Mucosa of stomach (tissue), 1 donor: ENCODE data around the gene IDH3G.

Experiments used
- H3K27me3 ChIP-seq: one replicate; pipeline ENCODE4 v1.7.0; 2013; ENCODE audit warnings: mild to moderate bottlenecking, low read length; ENCODE audit not compliant: control insufficient read depth, insufficient read depth
- H3K36me3 ChIP-seq: one replicate; pipeline ENCODE4 v1.7.0; 2013; ENCODE audit warnings: low read length; ENCODE audit not compliant: control insufficient read depth, insufficient read depth
- H3K4me1 ChIP-seq: one replicate; pipeline ENCODE4 v1.7.0; 2013; ENCODE audit warnings: mild to moderate bottlenecking, low read length; ENCODE audit not compliant: control insufficient read depth, insufficient read depth
- H3K4me3 ChIP-seq: one replicate; pipeline ENCODE4 v1.7.0; 2013; ENCODE audit warnings: low read length
- H3K9ac ChIP-seq: one replicate; pipeline ENCODE4 v1.7.0; 2013; ENCODE audit warnings: mild to moderate bottlenecking, low read length, moderate library complexity
- H3K9me3 ChIP-seq: one replicate; pipeline ENCODE4 v1.7.0; 2013; ENCODE audit warnings: mild to moderate bottlenecking, low read length, moderate library complexity; ENCODE audit not compliant: control insufficient read depth
- donor health status: Pancreatic carcinoma.

Gene IDH3G

DNA sequence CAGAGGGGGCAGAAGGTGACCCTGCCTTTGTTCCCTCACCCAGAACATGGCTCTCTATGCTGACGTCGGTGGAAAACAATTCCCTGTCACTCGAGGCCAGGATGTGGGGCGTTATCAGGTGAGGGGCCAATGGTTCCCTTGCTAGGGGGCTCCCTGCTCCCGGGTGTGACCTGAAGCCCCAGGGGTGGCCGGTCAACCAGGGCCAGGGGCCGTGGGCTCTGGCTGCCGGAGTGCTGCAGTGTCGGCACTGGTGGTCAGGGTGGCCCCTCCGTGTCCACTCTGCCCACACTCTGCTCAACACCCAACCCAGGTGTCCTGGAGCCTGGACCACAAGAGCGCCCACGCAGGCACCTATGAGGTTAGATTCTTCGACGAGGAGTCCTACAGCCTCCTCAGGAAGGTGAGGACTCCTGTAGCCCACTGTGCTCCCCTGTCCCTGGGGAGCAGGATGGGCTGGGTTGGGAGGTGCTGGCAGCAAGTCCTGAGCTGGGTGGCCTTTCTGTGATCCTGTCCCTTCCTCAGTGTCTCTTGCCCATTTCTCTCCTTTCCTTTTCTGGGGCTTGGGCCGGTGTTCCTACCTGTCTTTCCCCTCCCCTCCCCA lies 3.3 kb upstream of the IDH3G start:
- H3K36me3 ChIP-seq, result no peaks in the 10 kb centered on the region
- H3K9ac ChIP-seq, result no peak overlapping the region
- H3K27me3 ChIP-seq, result no peaks in the 10 kb centered on the region
- no peaks in the 10 kb centered on the region for H3K9me3 ChIP-seq
- peaks cover 19% of the 10 kb centered on the region for H3K4me1 ChIP-seq
- H3K4me3 ChIP-seq, result no peak overlapping the region

DNA sequence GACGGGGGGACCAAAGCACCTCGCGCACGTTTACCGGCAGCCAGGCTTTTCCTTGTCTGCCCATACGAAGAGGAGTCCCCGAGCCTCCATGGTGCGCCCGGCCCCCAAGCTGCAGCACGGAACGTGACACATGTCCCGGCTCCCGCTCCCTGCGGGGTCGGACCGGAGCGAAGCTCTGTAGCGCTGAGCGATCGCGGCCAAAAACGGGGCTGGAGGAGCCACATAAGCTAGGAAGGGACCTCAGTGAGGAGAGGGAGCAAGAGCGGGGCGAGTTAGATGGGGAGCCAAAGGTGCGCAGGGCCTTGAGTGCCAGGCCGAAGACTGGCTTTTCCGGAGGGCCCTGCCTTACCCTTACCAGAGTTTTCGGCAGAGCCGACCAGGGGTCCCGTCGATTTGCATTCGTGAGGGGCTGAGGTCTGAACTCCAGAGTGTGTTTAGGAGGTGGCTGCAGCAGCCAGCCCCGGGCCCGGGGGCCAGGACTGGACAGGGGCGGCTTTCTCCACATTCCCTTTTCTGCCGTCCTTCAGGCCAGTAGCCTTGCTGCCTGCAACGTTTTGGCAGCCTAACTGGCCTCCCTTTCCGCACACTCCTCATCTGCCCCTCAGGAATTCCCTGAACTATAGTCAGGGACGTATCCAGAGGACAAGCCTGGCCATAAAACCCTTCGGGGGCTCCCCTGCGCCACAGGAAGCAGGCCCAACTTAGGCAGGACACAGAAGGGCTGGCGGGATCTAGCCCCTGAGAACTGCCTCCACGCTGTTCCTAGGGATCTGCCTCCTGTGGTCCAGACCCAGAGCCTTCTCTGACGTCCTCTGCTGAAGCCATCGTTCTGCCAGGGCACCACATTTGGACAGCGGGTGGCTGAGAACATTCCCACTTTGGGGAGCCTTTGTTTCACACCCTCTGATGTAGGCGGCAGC lies 982 bp upstream of the IDH3G start:
- Histone ChIP-seq H3K4me3 (peak overlapping the region; percentile 50), H3K4me1 (peaks cover 21% of the 10 kb centered on the region), H3K36me3 (no peaks in the 10 kb centered on the region), H3K9me3 (no peaks in the 10 kb centered on the region), H3K27me3 (no peaks in the 10 kb centered on the region), H3K9ac (peak overlapping the region; percentile 76)

- Histone ChIP-seq H3K4me3 (peak overlapping the region; percentile 46), H3K4me1 (peaks cover 21% of the 10 kb centered on the region), H3K9ac (peak overlapping the region; percentile 74), H3K36me3 (no peaks in the 10 kb centered on the region), H3K9me3 (no peaks in the 10 kb centered on the region), H3K27me3 (no peaks in the 10 kb centered on the region)
Measured at GRCh38 chrX:153793291-153793690, 884 bp downstream of the IDH3G start.

DNA sequence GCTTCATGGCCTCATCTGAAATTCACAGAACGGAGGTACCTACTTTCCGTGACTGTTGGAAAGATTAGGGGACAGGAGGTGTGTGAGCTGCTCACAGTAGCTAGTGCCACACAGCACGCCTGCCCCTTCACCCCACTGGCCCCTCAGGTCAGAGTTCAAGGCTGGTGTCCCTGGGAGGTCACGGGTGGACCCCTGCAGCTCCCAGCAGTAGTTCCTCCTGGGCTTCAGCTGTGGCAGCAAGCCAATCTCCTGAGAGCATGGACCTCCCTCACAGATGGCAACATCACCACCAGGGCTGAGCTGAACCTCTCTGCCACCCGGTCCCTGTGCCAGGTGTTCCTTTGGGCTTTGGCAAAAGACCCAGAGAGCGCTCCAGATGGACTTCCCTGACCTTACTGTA lies 1.8 kb downstream of the IDH3G start:
- Histone ChIP-seq H3K9me3 (no peaks in the 10 kb centered on the region), H3K4me3 (no peak overlapping the region), H3K4me1 (peaks cover 21% of the 10 kb centered on the region)

DNA sequence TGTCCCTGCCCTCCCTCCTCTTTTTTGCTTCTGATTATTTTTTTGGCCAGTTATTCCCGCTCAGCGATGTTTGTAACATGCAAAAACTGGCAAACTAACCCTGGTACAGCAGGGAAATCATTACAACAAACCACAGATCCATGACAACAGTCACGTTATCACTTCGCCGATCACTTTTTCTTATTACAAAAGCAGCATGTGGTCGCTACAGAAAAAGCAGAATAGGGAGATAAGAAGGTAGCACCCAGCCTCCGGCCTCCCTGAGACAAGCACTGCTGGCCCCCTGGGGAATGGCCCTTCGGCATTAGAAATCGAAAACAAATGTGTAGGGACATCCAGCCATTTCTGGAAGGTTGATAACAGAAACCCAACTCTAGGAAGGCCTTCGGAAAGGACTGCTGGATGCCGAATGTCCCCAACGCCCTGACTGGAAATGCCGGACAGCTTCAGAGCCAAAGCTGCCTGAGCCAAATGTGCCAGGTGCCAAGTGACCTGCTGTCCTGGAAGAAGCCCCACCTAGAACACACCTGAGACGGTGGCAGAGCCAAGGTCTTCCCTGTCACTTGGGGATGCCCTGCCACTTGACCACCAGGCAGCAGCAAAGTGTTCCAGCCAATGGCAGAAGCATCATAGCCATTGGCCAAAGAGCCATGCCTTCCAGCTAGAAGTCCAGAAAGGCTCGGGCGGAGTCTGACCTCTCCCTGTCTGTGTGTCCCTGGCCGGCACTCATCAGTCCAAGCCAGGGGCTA lies 2.9 kb downstream of the IDH3G start:
- Histone ChIP-seq H3K9me3 (no peaks in the 10 kb centered on the region), H3K9ac (no peak overlapping the region), H3K4me3 (no peak overlapping the region), H3K36me3 (no peaks in the 10 kb centered on the region), H3K27me3 (no peaks in the 10 kb centered on the region), H3K4me1 (peaks cover 19% of the 10 kb centered on the region)

More for the DNA sequence above, 1.8 kb downstream of the IDH3G start:
- Histone ChIP-seq H3K27me3 (no peaks in the 10 kb centered on the region), H3K36me3 (no peaks in the 10 kb centered on the region), H3K9ac (no peak overlapping the region)

DNA sequence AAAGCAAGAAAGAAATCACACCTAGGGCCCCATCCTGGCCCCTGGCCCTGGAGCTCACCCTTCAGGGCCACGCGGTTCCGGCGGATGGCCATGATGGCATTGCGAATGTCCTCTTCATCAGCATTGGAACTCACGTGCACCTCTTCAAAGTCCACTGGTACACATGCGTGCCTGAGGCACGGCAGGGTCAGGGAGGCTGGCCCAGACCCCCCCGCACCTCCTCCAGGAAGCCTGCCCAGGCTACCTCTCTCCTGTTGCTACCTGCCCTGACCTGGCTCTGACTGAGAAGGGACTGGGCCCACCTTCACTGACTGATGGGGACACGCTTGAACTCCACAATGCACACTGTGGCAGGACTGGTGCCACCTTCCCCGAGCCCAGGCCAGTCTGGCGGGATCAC lies 4.5 kb downstream of the IDH3G start:
- Histone ChIP-seq H3K4me1 (peaks cover 10% of the 10 kb centered on the region), H3K36me3 (no peaks in the 10 kb centered on the region), H3K9ac (no peak overlapping the region), H3K9me3 (no peaks in the 10 kb centered on the region), H3K27me3 (no peaks in the 10 kb centered on the region), H3K4me3 (no peak overlapping the region)

GRCh38 chrX:153786669-153787068 lies 7.5 kb downstream of the IDH3G start:
- Histone ChIP-seq H3K4me1 (peaks cover 3% of the 10 kb centered on the region), H3K9ac (no peak overlapping the region), H3K4me3 (no peak overlapping the region), H3K9me3 (no peaks in the 10 kb centered on the region), H3K36me3 (no peaks in the 10 kb centered on the region), H3K27me3 (no peaks in the 10 kb centered on the region)

DNA sequence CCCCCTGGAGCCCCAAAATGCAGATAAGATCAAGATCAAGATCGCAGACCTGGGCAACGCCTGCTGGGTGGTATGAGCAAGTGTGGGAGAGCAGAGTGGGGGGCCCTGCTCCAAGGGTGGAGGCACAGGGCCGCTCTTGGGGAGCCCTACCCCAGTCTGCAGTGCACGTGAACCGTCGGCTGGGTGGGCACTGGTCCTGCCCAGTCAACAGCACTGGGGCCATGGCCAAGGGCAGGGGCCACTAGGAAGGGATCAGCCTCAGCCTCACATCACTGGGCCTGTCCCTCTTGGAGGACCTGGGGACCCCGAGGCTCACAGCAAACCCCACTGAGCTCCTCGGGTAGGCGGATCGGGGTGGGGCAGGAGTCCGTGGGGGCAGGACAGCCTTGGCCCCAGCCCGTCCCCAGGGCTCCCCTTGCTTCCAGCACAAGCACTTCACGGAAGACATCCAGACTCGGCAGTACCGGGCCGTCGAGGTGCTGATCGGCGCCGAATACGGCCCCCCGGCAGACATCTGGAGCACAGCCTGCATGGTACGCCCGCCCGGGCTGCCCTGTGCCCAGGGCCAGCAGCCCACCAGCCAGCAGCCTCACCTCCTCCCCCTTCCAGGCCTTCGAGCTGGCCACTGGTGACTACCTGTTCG lies 9.7 kb downstream of the IDH3G start:
- Histone ChIP-seq H3K9ac (no peak overlapping the region), H3K36me3 (no peaks in the 10 kb centered on the region), H3K27me3 (no peaks in the 10 kb centered on the region), H3K4me3 (no peak overlapping the region), H3K9me3 (no peaks in the 10 kb centered on the region), H3K4me1 (peaks cover 12% of the 10 kb centered on the region)

- Histone ChIP-seq H3K4me3 (no peak overlapping the region), H3K9me3 (no peaks in the 10 kb centered on the region), H3K36me3 (no peaks in the 10 kb centered on the region), H3K9ac (no peak overlapping the region), H3K27me3 (no peaks in the 10 kb centered on the region), H3K4me1 (peaks cover 12% of the 10 kb centered on the region)
Measured at GRCh38 chrX:153783378-153784013, 10.7 kb downstream of the IDH3G start.

- no peak overlapping the region for H3K4me3 ChIP-seq
- no peak overlapping the region for H3K9ac ChIP-seq
- no peaks in the 10 kb centered on the region for H3K36me3 ChIP-seq
- no peaks in the 10 kb centered on the region for H3K9me3 ChIP-seq
- no peaks in the 10 kb centered on the region for H3K27me3 ChIP-seq
- peaks cover 12% of the 10 kb centered on the region for H3K4me1 ChIP-seq
Measured at GRCh38 chrX:153782871-153783270, 11.3 kb downstream of the IDH3G start.

- H3K4me3 ChIP-seq, result no peak overlapping the region
- no peak overlapping the region for H3K9ac ChIP-seq
- no peaks in the 10 kb centered on the region for H3K36me3 ChIP-seq
- H3K9me3 ChIP-seq, result no peaks in the 10 kb centered on the region
- H3K27me3 ChIP-seq, result no peaks in the 10 kb centered on the region
- H3K4me1 ChIP-seq, result peaks cover 12% of the 10 kb centered on the region
Measured at GRCh38 chrX:153782313-153782712, 11.9 kb downstream of the IDH3G start.
